Measurements from ENCODE around the gene GOT1.

The GOT1 gene

GRCh38 chr10:99430451-99431189 lies at the start of gene GOT1:
Gene GOT1, minus strand, starts transcription at chr10:99430624. Its CDS starts 59 bp downstream, at chr10:99430565.
- ATAC-seq (replicated peaks): peak; percentile 92 to 95
- DNase-seq: peak; percentile 95
- Mint-ChIP-seq H3K27me3 (no peaks in the 10 kb centered on the region), H3K27ac (peak within 1 kb of the TSS; percentile 98), H3K4me1 (peaks cover 16 to 35% of the 10 kb centered on the region in 2 donors), H3K9me3 (no peaks in the 10 kb centered on the region), H3K36me3 (peaks cover 8 to 11% of the 10 kb centered on the region in 2 donors), H3K4me3 (peak within 1 kb of the TSS; percentile 96 to 99)

DNA sequence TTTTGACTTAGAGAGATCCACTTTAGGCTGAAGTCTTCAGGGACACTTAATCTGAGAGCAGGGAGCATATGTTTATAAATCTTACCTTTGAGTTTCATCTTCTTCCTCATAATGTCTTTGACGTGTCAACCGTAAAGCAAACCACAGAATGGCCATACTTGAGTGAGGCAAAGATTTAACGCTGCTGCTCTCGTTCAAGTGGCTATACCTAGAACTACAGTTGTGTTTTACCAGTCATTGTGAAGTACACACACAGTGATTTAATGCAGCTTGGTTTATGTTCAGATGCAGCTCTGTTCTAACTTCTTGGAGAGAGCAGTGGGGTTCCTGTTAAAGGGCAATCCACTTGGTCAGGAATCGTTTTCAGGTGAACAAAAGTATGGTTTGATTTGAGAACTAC lies 39.9 kb upstream of the GOT1 start:
- no peak for DNase-seq

DNA sequence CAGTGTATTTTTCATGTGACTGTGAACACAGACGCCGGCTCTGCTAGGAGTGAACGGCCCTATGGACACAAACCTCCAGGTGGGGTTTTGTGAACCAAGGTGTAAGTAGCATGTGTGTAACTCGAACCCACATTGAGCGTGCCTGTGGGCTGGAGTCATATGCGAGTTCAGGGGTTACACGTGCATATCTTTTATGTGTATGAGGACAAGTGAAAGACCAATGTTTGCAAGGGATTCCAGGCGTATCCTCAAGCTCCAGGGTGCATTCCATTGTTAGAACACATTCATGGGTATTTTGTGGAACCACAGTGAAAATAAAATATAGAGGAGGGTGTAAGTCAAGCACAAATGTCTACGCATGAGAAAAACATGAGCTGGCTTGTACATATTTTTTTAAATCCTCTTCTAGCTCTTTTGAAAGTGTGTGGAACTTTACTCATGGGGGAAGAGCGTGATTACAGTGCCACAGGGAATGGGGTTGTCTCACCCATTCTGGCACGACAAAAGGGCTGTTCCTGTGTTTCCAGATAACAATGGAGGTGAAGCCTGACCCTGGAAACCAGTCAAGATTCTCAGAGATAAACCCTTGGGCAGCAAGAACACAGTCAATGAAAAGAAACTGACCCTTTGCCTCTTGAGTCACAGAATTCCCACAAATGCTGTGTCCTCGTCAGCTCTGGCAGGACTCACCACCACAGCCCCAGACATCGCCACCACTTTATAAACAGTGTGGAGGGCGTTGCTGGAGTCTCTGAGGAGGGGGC lies 37.0 kb upstream of the GOT1 start:
- ATAC-seq (replicated peaks) (no peak), DNase-seq (no peak)
- no peaks in the 10 kb centered on the region for H3K9me3 Mint-ChIP-seq
- peaks cover 30 to 70% of the 10 kb centered on the region in 2 donors for H3K27me3 Mint-ChIP-seq
- H3K4me3 Mint-ChIP-seq: no peak overlapping the region
- H3K27ac Mint-ChIP-seq: no peak overlapping the region
- no peaks in the 10 kb centered on the region for H3K36me3 Mint-ChIP-seq
- H3K4me1 Mint-ChIP-seq: peaks cover 2 to 6% of the 10 kb centered on the region in 2 donors

More for the DNA sequence above, 39.9 kb upstream of the GOT1 start:
- Mint-ChIP-seq H3K4me3 (no peak overlapping the region), H3K27ac (no peak overlapping the region), H3K9me3 (no peaks in the 10 kb centered on the region), H3K36me3 (no peaks in the 10 kb centered on the region), H3K4me1 (peaks cover 2 to 6% of the 10 kb centered on the region in 2 donors), H3K27me3 (peaks cover 32 to 63% of the 10 kb centered on the region in 2 donors)
- ATAC-seq (replicated peaks): no peak

- H3K9me3 Mint-ChIP-seq: no peaks in the 10 kb centered on the region
- H3K27me3 Mint-ChIP-seq: peaks cover 31 to 72% of the 10 kb centered on the region in 2 donors
- H3K4me1 Mint-ChIP-seq: peaks cover 2% of the 10 kb centered on the region in 2 donors
- DNase-seq (no peak), ATAC-seq (replicated peaks) (no peak)
- no peaks in the 10 kb centered on the region for H3K36me3 Mint-ChIP-seq
- no peak overlapping the region for H3K27ac Mint-ChIP-seq
- H3K4me3 Mint-ChIP-seq: no peak overlapping the region
These were observed 36.3 kb upstream of the GOT1 start for GRCh38 chr10:99466632-99467223.

DNA sequence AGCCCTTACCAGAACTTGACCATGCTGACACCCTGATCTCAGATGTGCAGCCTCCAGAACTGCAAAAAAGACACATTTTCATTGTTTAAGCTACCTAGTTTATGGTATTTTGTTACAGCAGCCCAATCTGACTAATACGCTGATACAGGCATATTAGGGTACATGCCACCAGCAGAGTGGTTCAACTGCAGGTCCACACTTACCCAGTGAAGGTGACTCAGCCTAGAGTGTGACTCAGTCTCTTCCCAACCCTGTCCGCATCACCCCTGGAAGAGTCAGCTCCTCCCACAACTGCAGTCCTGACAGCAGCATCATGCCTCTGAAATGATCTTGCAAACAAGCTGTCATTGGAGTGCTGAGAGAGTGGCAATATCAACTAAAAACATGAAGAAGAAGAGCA lies 30.8 kb upstream of the GOT1 start:
- Mint-ChIP-seq H3K4me1 (no peaks in the 10 kb centered on the region), H3K27ac (no peak overlapping the region), H3K9me3 (no peaks in the 10 kb centered on the region), H3K36me3 (no peaks in the 10 kb centered on the region), H3K4me3 (no peak overlapping the region), H3K27me3 (peaks cover 20 to 48% of the 10 kb centered on the region in 2 donors)
- ATAC-seq (replicated peaks): no peak
- no peak for DNase-seq

- Mint-ChIP-seq H3K27me3 (peaks cover 20 to 36% of the 10 kb centered on the region in 2 donors), H3K36me3 (no peaks in the 10 kb centered on the region), H3K9me3 (no peaks in the 10 kb centered on the region), H3K4me1 (no peaks in the 10 kb centered on the region), H3K4me3 (no peak overlapping the region), H3K27ac (no peak overlapping the region)
- no peak for DNase-seq
- ATAC-seq (replicated peaks): no peak
These were observed 29.6 kb upstream of the GOT1 start for GRCh38 chr10:99460070-99460469.

GRCh38 chr10:99459217-99459616 lies 28.8 kb upstream of the GOT1 start:
- peaks cover 20 to 30% of the 10 kb centered on the region in 2 donors for H3K27me3 Mint-ChIP-seq
- H3K27ac Mint-ChIP-seq: no peak overlapping the region
- no peaks in the 10 kb centered on the region for H3K36me3 Mint-ChIP-seq
- H3K9me3 Mint-ChIP-seq: no peaks in the 10 kb centered on the region
- H3K4me3 Mint-ChIP-seq: no peak overlapping the region
- DNase-seq: no peak
- H3K4me1 Mint-ChIP-seq: no peaks in the 10 kb centered on the region
- no peak for ATAC-seq (replicated peaks)

DNA sequence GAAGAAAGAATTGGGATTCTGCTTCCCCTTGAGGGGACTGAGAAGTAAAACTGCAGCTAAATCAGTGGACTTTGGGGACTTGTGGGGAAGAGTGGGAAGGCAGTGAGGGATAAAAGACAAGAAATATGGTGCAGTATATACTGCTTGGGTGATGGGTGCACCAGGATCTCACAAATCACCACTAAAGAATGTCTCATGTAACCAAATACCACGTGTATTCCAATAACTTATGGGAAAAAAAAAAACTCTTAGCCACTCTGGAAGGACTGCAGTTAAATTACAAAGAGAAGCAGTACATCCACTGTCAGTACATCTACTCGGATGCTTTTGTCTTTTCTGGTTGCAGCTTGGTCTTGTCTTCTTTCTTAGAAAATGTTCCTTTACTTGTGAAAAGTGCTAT lies 27.4 kb upstream of the GOT1 start:
- Mint-ChIP-seq H3K4me3 (no peak overlapping the region), H3K27ac (no peak overlapping the region), H3K4me1 (no peaks in the 10 kb centered on the region), H3K9me3 (no peaks in the 10 kb centered on the region), H3K36me3 (no peaks in the 10 kb centered on the region), H3K27me3 (peaks cover 24 to 28% of the 10 kb centered on the region in 2 donors)
- DNase-seq (no peak), ATAC-seq (replicated peaks) (no peak)

GRCh38 chr10:99456931-99457288 lies 26.5 kb upstream of the GOT1 start:
- H3K4me1 Mint-ChIP-seq: no peaks in the 10 kb centered on the region
- no peaks in the 10 kb centered on the region for H3K9me3 Mint-ChIP-seq
- H3K27ac Mint-ChIP-seq: no peak overlapping the region
- DNase-seq: no peak
- H3K4me3 Mint-ChIP-seq: no peak overlapping the region
- peaks cover 23 to 24% of the 10 kb centered on the region in 2 donors for H3K27me3 Mint-ChIP-seq
- no peak for ATAC-seq (replicated peaks)
- H3K36me3 Mint-ChIP-seq: no peaks in the 10 kb centered on the region

DNA sequence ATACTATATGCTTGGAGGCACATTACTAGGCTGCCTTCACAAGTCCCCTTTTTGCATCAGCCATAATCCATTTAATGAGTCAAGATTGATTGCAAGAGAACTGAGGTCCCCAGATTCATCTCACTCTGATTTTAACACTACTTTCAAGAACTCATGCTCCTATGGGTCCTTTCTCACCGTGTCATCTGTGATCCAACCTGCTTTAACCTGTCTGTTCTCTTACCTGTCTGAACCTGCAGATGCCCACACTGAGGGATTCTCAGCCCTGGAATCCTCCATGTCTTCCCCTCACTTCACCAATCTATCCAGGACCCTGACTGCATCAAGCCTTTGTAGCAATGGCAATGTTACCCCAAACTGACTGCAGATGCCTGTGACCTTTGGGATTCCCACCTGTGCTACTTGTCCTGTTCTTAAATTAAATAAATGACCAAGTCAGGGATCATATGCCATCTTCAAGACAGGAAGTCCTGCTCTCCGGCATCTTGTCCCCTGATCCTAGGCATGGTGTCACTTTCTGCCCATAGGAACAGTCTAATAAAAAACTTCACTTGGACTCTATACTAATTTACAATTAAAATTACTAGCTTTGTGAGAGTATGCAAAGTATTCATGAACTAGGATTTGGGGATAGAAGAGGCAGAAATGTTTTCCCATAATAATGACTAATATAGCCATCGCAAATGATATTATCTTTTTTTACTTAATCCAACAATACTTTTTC lies 25.9 kb upstream of the GOT1 start:
- ATAC-seq (replicated peaks): no peak
- DNase-seq: no peak
- H3K9me3 Mint-ChIP-seq: no peaks in the 10 kb centered on the region
- no peaks in the 10 kb centered on the region for H3K36me3 Mint-ChIP-seq
- peaks cover 24 to 26% of the 10 kb centered on the region in 2 donors for H3K27me3 Mint-ChIP-seq
- no peak overlapping the region for H3K27ac Mint-ChIP-seq
- H3K4me3 Mint-ChIP-seq: no peak overlapping the region
- H3K4me1 Mint-ChIP-seq: no peaks in the 10 kb centered on the region

DNA sequence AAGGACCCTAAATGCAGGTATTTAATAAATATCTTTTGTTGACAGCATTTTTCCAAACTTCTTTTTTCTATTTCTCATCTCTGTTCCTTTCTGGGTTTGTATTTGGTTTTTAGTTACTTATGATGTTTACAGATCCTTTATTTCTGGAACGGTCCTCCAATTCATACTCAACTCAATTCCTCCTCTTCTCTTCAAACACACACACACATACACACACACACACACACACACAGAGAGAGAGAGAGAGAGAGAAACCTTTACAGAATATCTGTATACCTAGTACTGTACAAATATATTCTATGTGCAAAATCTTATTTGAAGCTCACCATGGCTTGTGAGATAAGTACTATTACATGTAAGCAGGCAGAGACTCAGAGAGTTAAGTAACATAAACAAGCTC lies 21.6 kb upstream of the GOT1 start:
- Mint-ChIP-seq H3K4me3 (no peak overlapping the region), H3K27me3 (peaks cover 23 to 25% of the 10 kb centered on the region in 2 donors), H3K4me1 (no peaks in the 10 kb centered on the region), H3K27ac (no peak overlapping the region), H3K9me3 (no peaks in the 10 kb centered on the region), H3K36me3 (no peaks in the 10 kb centered on the region)
- DNase-seq (no peak), ATAC-seq (replicated peaks) (no peak)

GRCh38 chr10:99451499-99451788 lies 21.0 kb upstream of the GOT1 start:
- ATAC-seq (replicated peaks) (no peak), DNase-seq (no peak)
- Mint-ChIP-seq H3K9me3 (no peaks in the 10 kb centered on the region), H3K27ac (no peak overlapping the region), H3K4me1 (no peaks in the 10 kb centered on the region), H3K36me3 (no peaks in the 10 kb centered on the region), H3K27me3 (peaks cover 25 to 28% of the 10 kb centered on the region in 2 donors), H3K4me3 (no peak overlapping the region)

DNA sequence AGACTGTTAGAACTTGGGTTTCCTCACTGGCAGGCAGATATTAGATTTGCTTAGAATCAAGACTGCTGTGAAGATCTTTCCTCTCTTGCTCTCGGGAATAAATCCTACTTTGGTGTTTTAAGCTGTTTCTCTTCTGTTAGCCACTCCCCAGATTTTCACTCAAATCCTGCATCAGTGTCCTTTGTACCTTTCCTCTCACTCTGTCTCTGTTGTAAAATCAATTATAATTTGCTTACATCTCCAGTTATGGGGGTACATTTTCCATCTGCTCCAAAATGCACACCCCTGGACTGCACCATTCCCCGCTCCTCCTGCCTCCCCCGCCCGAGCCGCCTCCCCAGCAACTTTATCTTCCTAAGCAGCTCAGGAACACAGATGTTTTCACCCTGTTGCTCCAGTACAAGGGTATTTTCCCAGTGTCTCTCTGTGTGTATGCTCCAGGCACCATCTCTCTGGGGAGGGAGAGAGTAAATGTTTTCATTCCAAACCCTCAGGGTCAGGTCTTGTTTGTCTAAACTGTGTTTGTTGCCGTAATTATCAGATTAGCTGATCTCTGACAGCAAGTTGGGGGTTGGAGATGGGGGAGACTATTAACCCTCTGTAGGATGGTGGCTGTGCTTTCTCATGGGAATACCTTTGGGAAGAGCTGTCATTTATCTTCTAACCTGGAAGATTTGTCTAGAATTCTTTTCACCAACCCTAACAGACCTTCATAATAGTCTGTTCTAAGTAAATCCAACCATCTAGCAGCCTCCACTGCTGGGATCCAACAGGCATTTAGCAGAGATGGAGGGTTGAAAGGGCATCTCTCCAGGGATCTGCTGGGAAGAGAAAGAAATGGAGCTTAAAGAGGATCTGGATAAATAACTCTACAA lies 20.4 kb upstream of the GOT1 start:
- Mint-ChIP-seq H3K27me3 (peaks cover 25 to 28% of the 10 kb centered on the region in 2 donors), H3K27ac (no peak overlapping the region), H3K4me1 (no peaks in the 10 kb centered on the region), H3K9me3 (no peaks in the 10 kb centered on the region), H3K4me3 (no peak overlapping the region), H3K36me3 (no peaks in the 10 kb centered on the region)
- DNase-seq: no peak
- no peak for ATAC-seq (replicated peaks)

- Mint-ChIP-seq H3K9me3 (no peaks in the 10 kb centered on the region), H3K27ac (no peak overlapping the region), H3K4me1 (no peaks in the 10 kb centered on the region), H3K4me3 (no peak overlapping the region), H3K27me3 (peaks cover 25 to 28% of the 10 kb centered on the region in 2 donors), H3K36me3 (no peaks in the 10 kb centered on the region)
- no peak for ATAC-seq (replicated peaks)
- DNase-seq: no peak
These were observed 19.7 kb upstream of the GOT1 start for GRCh38 chr10:99450156-99450555.
